Inflammatory macrophage (primary cell): ENCODE results near the gene BTBD6.
"Not testable (repeated sequence)": the region's sequence is repeated elsewhere in the genome, so short reads cannot be mapped to it uniquely, and the experiment has no call there.

ENCODE experiments used
- DNase-seq, 2 donors: peaks; one replicate each; pipeline ENCODE4 v3.0.0-alpha.2; 2020 to 2022

Gene BTBD6

DNA sequence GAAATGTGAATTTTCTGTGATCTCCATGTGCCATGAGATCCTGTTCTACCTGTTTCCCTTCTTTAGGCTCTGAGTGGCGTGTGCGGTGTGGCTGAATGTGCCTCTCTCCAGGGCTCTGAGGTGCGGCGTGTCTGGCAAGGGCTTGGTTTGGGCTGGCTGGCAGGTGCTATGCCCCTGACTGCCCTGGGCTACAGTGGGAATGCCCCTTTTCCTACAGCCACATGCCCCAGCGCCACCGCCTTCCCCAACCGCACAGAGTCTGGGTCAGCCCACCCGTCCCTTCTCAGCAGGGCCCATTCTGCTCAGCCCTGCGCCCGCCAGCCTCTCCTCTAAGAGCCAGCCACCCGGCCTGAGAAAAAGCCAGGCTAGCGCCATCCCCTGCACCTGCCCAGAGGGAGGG lies 24.7 kb downstream of the BTBD6 start:
- no peak for DNase-seq

DNA sequence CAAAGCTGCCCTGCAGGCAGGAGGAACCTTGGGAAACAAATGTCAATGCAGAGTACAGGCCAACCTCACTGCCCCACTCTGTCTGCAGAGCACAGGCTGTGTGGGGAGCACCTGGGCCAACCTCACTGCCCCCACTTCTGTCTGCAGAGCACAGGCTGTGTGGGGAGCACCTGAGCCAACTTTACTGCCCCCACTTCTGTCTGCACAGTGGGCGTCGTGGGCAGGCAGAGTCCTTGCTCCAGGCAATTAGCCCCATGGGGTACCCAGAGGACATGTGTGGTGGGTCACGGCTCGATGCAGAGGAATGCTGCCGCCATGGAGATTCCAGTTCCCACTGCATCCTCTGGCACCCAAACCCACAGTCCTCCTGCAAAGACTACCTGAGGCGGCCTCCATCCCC lies 26.3 kb downstream of the BTBD6 start:
- no peak for DNase-seq

- no peak for DNase-seq
These were observed 27.1 kb downstream of the BTBD6 start for GRCh38 chr14:105275267-105275946.

- DNase-seq = not testable (repeated sequence)
These were observed 29.1 kb downstream of the BTBD6 start for GRCh38 chr14:105277448-105277847.

DNA sequence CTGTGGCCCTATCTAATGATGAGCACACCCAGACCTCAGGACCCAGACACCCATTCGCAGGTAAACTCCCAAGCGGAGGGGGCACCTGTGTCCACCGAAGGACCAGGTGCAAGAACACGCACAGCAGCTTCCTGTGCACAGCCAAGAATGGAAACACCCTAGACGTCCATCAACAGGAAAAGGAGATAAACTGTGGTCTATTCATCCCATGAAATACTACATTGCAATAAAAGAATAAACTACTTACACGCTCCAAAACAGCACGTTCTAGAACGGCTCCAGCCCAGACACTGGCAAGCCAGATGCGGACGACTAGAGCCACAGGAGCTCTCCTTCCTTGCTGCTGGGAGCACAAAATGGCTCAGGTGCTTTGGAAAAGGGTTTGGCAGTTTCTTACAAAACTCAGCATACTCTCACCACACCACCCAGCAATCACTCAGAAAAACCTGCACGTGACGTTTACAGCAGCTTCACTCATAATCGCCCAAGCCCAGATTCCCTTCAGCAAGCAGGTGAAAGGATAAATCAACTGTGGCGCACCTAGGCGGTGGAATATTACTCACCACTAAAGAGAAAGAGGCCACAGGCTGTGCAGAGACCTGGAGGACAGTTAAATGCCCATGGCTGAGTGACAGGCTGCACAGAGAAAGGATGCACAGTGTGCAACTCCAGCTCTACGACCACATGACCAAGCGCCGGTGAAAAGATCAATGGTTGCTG lies 31.5 kb downstream of the BTBD6 start:
- DNase-seq = no peak

DNA sequence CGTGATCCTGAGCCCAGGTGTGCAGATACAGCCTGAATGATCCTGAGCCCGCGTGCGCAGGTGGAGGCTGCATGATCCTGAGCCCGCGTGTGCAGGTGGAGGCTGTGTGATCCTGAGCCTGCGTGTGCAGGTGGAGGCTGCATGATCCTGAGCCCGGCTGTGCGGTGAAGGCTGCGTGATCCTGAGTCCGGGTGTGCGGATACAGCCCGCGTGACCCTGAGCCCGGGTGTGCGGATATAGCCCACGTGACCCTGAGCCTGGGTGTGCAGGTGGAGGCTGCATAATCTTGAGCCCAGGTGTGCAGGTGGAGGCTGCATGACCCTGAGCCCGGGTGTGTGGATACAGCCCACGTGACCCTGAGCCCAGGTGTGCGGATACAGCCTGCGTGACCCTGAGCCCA lies 32.2 kb downstream of the BTBD6 start:
- DNase-seq = no peak

GRCh38 chr14:105281371-105282097 lies 33.2 kb downstream of the BTBD6 start:
- peak in 1 of 2 donors; percentile 31 for DNase-seq

DNA sequence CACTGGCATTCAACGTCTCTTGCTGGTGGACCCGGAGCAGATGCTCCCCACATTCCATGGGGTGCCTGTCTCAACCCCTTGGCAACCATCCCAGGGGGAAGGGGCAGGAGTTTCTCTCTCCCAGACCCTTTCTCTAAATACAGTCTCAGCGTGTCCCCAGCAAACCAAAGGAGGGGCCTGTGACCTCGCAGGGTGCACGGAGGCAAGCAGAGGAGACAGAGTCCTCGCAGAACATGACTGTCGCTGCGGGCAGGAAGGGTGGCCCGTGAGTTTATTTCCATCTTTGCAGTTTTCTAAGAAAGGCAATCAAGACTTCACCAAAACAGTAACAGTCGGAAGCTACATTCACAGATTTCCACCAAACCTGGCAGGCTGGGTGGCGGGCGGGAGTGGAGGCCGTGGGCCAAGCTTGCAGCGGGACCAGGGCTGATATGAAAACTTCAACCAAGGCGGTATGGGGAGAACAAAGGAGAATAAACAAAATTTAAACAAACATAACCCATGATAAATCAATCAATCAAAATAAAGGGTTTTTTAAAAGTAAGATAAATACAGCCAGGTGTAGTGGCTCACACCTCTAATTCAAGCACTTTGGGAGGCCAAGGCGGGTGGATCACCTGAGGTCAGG lies 33.9 kb downstream of the BTBD6 start:
- DNase-seq = no peak

- no peak for DNase-seq
These were observed 34.7 kb downstream of the BTBD6 start for GRCh38 chr14:105283028-105283427.

GRCh38 chr14:105283899-105284298 lies 35.6 kb downstream of the BTBD6 start:
- no peak for DNase-seq

DNA sequence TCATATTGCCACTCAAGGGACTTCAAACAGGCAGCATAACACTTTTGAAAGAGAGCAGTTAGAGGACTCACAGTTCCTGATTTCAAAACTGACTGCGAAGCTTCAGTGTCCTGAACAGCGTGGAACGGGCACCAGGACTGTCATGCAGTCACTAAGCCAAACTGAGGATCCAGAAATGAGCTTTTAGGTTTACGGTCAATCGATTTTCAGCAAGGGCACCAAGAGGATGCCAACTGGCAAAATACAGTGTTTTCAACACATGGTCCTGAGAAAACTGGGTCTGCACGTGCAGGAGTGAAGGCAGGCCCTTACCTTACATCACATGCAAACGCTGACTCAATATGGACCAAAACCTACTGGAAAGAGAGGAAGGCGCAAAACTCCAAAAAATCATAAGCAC lies 36.8 kb downstream of the BTBD6 start:
- no peak for DNase-seq

GRCh38 chr14:105286759-105287144 lies 38.4 kb downstream of the BTBD6 start:
- no peak for DNase-seq

DNA sequence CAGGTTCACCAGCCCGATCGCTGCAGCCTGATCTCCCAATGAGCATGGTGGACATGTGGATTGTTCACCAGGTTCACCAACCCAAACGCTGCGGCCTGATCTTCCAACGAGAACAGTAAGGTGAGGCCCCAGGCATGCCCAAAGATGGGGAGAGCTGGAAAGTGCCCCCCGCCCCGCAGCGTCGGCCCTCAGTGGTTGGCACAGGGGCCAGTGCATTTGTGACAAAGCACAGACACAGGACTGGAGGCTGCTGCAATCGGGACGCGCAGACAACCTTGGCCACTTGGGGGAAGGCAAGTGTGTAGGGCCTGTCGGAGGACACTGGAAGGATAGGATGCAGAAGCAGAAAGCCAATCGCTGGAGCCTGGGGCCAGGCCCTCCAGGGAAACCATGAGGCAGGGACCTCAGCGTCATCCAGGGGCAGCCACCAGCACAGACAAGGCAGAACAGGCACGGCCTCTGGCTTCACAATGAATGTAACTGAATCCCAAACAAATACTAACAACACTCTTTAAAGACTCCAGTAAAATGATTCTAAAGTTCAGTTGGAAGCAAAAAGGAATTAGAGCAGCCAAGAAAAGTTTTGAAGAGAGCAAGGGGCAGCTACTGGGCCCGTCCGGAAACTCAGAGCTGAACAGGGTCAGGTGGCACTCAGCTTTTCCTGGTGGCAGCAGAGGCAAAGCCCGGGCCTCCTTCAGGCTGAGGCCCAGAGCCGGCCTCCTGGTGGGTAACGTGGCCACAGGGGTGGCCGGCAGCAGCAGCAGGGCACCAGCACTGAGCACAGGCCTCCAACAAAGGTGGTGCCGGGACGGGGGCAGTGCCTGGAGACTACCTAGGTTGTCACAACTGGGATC lies 39.1 kb downstream of the BTBD6 start:
- no peak for DNase-seq

DNA sequence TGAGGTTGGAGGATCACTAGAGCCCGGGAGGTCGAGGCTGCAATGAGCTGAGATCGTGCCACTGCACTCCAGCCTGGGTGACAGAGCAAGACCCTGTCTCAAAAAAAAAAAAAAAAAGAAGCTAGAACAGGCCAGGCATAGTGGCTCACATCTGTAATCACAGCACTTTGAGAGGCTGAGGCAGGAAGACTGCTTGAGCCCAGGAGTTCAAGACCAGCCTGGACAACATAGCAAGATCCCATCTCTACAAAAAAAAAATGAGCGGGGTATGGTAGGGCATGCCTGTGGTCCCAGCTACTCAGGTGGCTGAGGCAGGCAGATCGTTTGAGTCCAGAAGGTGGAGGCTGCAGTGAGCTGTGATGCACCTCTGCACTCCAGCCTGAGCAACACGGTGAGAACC lies 40.6 kb downstream of the BTBD6 start:
- DNase-seq = not testable (repeated sequence)

DNA sequence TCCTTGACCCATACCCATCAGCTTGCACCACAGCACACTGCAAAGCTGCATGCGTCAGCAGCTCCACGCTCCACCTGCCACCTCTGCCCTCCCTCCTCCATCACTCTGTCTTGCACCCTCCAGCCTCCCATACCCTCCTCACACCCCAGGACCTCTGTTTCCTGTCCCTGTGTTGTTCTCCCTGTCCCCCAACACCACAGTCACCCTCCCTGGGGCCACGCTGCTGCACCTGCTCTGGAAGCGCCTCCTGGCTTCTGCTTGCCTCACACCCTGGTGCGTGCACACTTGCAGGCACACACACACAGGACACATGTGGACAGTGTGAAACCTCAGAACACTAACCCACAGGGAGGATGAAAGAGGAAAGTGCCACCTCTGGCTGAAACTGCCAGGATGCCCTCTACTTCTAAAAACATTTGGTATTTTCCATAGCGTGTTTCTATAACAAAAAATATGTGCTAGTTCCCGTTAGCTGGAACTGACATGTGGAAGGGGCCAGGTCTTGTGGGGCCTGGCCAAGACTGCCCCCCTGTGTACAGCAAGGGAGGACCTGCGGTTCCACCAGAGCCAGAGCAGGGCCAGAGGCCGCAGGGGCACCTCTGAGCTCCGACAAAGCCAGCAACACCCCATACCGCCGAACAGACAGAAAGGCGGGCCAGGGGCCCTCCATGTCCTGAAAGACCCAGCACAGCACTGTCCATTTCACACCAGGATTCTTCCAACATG lies 42.5 kb downstream of the BTBD6 start:
- DNase-seq = peak in 1 of 2 donors; percentile 19

GRCh38 chr14:105292826-105293711 lies 44.7 kb downstream of the BTBD6 start:
- DNase-seq = peak; percentile 20 to 30

DNA sequence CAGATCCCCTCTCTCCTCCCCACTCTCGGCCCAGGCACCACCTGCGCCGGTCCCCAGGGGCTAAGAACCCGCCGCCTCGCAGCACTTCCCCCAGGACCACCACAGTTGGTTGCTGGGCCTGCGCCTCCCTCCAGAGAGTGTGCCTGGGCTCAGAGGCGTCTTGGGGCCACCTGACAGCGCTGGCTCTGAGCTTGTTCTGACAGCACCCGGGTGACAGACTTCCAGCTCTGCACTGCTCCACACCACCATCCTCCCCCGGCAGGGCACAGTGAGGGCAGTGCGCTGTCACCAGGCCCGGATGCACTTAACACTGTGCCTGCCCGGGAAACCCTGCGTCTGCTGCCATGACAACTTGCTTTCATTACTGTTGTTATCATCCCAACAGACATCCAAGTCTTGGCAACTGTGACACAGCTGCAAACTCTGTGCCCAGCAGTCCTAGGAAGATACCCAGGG lies 45.8 kb downstream of the BTBD6 start:
- DNase-seq = peak; percentile 17 to 19

- DNase-seq = not testable (repeated sequence)
These were observed 49.0 kb downstream of the BTBD6 start for GRCh38 chr14:105297311-105297710.

GRCh38 chr14:105299654-105300541 lies 51.6 kb downstream of the BTBD6 start:
- DNase-seq = peak in 1 of 2 donors; percentile 20
